ENCODE results near the gene PIGH. TPM values are rescaled to one million over a fixed set of nuclear protein-coding genes. Genes with fewer than 3 reads are reported as not detected.

Gene PIGH, protein sequence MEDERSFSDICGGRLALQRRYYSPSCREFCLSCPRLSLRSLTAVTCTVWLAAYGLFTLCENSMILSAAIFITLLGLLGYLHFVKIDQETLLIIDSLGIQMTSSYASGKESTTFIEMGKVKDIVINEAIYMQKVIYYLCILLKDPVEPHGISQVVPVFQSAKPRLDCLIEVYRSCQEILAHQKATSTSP
- 17.2 and 18.6 TPM in 2 replicates for total RNA-seq

GRCh38 chr14:67599698-67600561 lies at the start of gene PIGH:
Gene PIGH (minus strand): TSS chr14:67600268. CDS start chr14:67600203, 65 bp downstream.

DNA sequence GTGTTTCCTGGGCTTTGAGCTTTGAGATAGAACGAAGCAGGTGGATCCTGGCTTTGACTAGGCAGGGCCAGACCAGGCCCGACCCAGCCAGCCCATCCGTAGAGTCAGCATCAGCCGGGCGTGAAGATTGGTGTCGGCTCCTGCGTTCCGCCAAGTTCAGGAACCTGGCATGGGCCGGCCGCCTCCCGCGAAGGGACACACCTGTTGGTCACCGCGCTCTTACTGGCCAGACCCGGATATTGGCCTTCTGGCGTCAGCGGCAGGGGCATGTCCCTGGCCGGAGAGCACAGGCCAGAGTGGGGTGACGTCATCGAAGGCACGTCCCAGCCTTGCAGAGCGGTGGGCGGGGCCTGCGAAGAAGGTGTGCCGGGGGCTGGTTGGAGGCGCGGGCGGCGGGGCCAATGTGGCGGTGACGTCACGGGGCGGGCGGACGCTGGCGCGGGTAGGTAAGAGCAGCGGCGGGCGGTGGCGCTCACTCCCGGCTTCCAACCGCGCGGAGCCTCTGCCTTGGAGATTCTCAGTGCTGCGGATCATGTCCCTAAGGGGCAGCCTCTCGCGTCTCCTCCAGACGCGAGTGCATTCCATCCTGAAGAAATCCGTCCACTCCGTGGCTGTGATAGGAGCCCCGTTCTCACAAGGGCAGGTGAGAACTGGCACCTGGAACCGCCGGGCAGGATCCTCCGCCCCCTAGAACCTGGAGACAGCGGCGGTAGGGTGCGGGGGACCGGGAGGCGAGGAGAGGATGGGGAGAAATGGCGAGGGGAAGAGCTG lies 19.6 kb upstream of the PIGH start, which contains the start of gene ARG2:
ARG2 (plus strand) TSS at position 475 of the 771 bp plus-strand sequence; CDS start at position 533, 58 bp downstream.

Other genes starting within 250 kb of the PIGH start
- gene ATP6V1D, start 240.5 kb downstream of the PIGH start, total RNA-seq, result 58.5 and 65.8 TPM in 2 replicates
- gene EIF2S1, start 239.9 kb downstream of the PIGH start, total RNA-seq, result 49.9 and 102 TPM in 2 replicates
- gene PLEK2, start 188.1 kb downstream of the PIGH start, total RNA-seq, result 12.2 and 48.1 TPM in 2 replicates
- 0.16 and 1.0 TPM in 2 replicates for gene TMEM229B, start 111.5 kb downstream of the PIGH start, total RNA-seq
- 3.1 and 10.6 TPM in 2 replicates for gene PLEKHH1, start 67.0 kb downstream of the PIGH start, total RNA-seq
- 1.5 and 16.1 TPM in 2 replicates for gene ARG2, start 19.7 kb upstream of the PIGH start, total RNA-seq
- 31.4 and 55.8 TPM in 2 replicates for gene VTI1B, start 74.4 kb upstream of the PIGH start, total RNA-seq
- 61.4 and 93.0 TPM in 2 replicates for gene RDH11, start 95.5 kb upstream of the PIGH start, total RNA-seq
- not detected in 2 replicates for gene RDH12, start 101.6 kb upstream of the PIGH start, total RNA-seq
- gene ZFYVE26, start 216.3 kb upstream of the PIGH start, total RNA-seq, result 12.4 and 17.1 TPM in 2 replicates
- 5.6 and 8.6 TPM in 2 replicates for gene RAD51B, start 219.5 kb upstream of the PIGH start, total RNA-seq